ENCODE data around the gene KHDC4.
"Not testable (repeated sequence)": the region's sequence is repeated elsewhere in the genome, so short reads cannot be mapped to it uniquely, and the experiment has no call there.

Gene KHDC4

GRCh38 chr1:155897746-155898145 is 36.5 kb downstream of the KHDC4 start:
- no peak for DNase-seq

GRCh38 chr1:155896476-155896875 is 37.7 kb downstream of the KHDC4 start:
- DNase-seq = not testable (repeated sequence)

- DNase-seq = not testable (repeated sequence)
Measured at GRCh38 chr1:155895617-155896016, 38.6 kb downstream of the KHDC4 start.

GRCh38 chr1:155893389-155894142 is 40.6 kb downstream of the KHDC4 start:
- DNase-seq = peak; percentile 35

GRCh38 chr1:155892796-155893195 is 41.4 kb downstream of the KHDC4 start:
- no peak for DNase-seq

GRCh38 chr1:155890251-155890650 is 44.0 kb downstream of the KHDC4 start:
- DNase-seq = no peak

- DNase-seq = no peak
Measured at GRCh38 chr1:155889566-155889965, 44.6 kb downstream of the KHDC4 start.

GRCh38 chr1:155888481-155888880 is 45.7 kb downstream of the KHDC4 start:
- no peak for DNase-seq

- no peak for DNase-seq
Measured at GRCh38 chr1:155884982-155885381, 49.2 kb downstream of the KHDC4 start.

- DNase-seq = no peak
Measured at GRCh38 chr1:155884031-155884960, 49.9 kb downstream of the KHDC4 start.

GRCh38 chr1:155882766-155883165 is 51.4 kb downstream of the KHDC4 start:
- DNase-seq = no peak

GRCh38 chr1:155882235-155882634 is 52.0 kb downstream of the KHDC4 start:
- no peak for DNase-seq

GRCh38 chr1:155880950-155881349 is 53.3 kb downstream of the KHDC4 start:
- DNase-seq = no peak

- no peak for DNase-seq
Measured at GRCh38 chr1:155880251-155880650, 54.0 kb downstream of the KHDC4 start.

- no peak for DNase-seq
Measured at GRCh38 chr1:155877945-155878344, 56.3 kb downstream of the KHDC4 start.

- no peak for DNase-seq
Measured at GRCh38 chr1:155873860-155874259, 60.4 kb downstream of the KHDC4 start.

GRCh38 chr1:155872527-155872926 is 61.7 kb downstream of the KHDC4 start:
- DNase-seq = no peak

- peak; percentile 77 for DNase-seq
Measured at GRCh38 chr1:155871390-155871789, 62.8 kb downstream of the KHDC4 start.

GRCh38 chr1:155867766-155868165 is 66.4 kb downstream of the KHDC4 start:
- no peak for DNase-seq

GRCh38 chr1:155864393-155864792 is 69.8 kb downstream of the KHDC4 start:
- DNase-seq = no peak
